ENCODE data around the gene MEG3. TPM values are rescaled to one million over a fixed set of nuclear protein-coding genes. Genes with fewer than 3 reads are reported as not detected.
"Not testable (repeated sequence)": the region's sequence is repeated elsewhere in the genome, so short reads cannot be mapped to it uniquely, and the experiment has no call there.

Gene MEG3
- total RNA-seq, 1 donor: 1.7 TPM

GRCh38 chr14:100816950-100817901, 8.7 kb upstream of the MEG3 start:
- H3K9me3 ChIP-seq (ENCODE audit: low read depth, low read length): no peaks in the 10 kb centered on the region
- no peak overlapping the region for H3K4me3 ChIP-seq (ENCODE audit: low read length)
- no peaks in the 10 kb centered on the region for H3K27me3 ChIP-seq (ENCODE audit: insufficient read depth, low read length)
- no peaks in the 10 kb centered on the region for H3K4me1 ChIP-seq (ENCODE audit: insufficient read depth, low read length)

- Histone ChIP-seq H3K9me3 (ENCODE audit: low read depth, low read length) (no peaks in the 10 kb centered on the region), H3K4me3 (ENCODE audit: low read length) (no peak overlapping the region), H3K27me3 (ENCODE audit: insufficient read depth, low read length) (no peaks in the 10 kb centered on the region), H3K4me1 (ENCODE audit: insufficient read depth, low read length) (no peaks in the 10 kb centered on the region)
Measured at GRCh38 chr14:100818221-100818699, 7.7 kb upstream of the MEG3 start.

GRCh38 chr14:100818923-100819322, 7.0 kb upstream of the MEG3 start:
- H3K4me1 ChIP-seq (ENCODE audit: insufficient read depth, low read length); H3K4me3 ChIP-seq (ENCODE audit: low read length); H3K27me3 ChIP-seq (ENCODE audit: insufficient read depth, low read length); H3K9me3 ChIP-seq (ENCODE audit: low read depth, low read length): not testable (repeated sequence)

DNA sequence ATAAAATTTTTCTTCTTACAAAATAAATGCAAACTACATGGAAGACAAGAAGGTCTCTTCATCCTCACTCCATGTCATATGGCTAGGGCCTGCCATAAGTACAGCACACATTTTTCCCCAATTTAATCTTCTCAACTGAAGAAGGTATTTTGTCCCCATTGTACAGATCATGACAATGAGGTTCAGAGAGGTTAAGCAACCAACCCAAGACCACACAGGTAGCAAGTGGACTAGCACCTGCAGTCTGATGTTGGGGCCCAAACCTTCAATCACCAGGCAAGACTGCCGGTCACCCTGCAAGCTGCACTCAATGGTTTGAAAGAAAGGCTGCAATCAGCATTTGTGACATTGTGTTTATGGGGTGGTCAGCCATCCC, 6.5 kb upstream of the MEG3 start:
- no peaks in the 10 kb centered on the region for H3K27me3 ChIP-seq (ENCODE audit: insufficient read depth, low read length)
- H3K9me3 ChIP-seq (ENCODE audit: low read depth, low read length): no peaks in the 10 kb centered on the region
- no peaks in the 10 kb centered on the region for H3K4me1 ChIP-seq (ENCODE audit: insufficient read depth, low read length)
- no peak overlapping the region for H3K4me3 ChIP-seq (ENCODE audit: low read length)

GRCh38 chr14:100819829-100820475, 6.0 kb upstream of the MEG3 start:
- peaks cover 4% of the 10 kb centered on the region for H3K27me3 ChIP-seq (ENCODE audit: insufficient read depth, low read length)
- no peak overlapping the region for H3K4me3 ChIP-seq (ENCODE audit: low read length)
- no peaks in the 10 kb centered on the region for H3K9me3 ChIP-seq (ENCODE audit: low read depth, low read length)
- H3K4me1 ChIP-seq (ENCODE audit: insufficient read depth, low read length): no peaks in the 10 kb centered on the region

GRCh38 chr14:100820957-100821356, 5.0 kb upstream of the MEG3 start:
- no peaks in the 10 kb centered on the region for H3K9me3 ChIP-seq (ENCODE audit: low read depth, low read length)
- no peak overlapping the region for H3K4me3 ChIP-seq (ENCODE audit: low read length)
- peaks cover 7% of the 10 kb centered on the region for H3K27me3 ChIP-seq (ENCODE audit: insufficient read depth, low read length)
- H3K4me1 ChIP-seq (ENCODE audit: insufficient read depth, low read length): no peaks in the 10 kb centered on the region

GRCh38 chr14:100822013-100822412, 3.9 kb upstream of the MEG3 start:
- H3K9me3 ChIP-seq (ENCODE audit: low read depth, low read length): no peaks in the 10 kb centered on the region
- peaks cover 9% of the 10 kb centered on the region for H3K27me3 ChIP-seq (ENCODE audit: insufficient read depth, low read length)
- H3K4me1 ChIP-seq (ENCODE audit: insufficient read depth, low read length): no peaks in the 10 kb centered on the region
- H3K4me3 ChIP-seq (ENCODE audit: low read length): no peak overlapping the region

DNA sequence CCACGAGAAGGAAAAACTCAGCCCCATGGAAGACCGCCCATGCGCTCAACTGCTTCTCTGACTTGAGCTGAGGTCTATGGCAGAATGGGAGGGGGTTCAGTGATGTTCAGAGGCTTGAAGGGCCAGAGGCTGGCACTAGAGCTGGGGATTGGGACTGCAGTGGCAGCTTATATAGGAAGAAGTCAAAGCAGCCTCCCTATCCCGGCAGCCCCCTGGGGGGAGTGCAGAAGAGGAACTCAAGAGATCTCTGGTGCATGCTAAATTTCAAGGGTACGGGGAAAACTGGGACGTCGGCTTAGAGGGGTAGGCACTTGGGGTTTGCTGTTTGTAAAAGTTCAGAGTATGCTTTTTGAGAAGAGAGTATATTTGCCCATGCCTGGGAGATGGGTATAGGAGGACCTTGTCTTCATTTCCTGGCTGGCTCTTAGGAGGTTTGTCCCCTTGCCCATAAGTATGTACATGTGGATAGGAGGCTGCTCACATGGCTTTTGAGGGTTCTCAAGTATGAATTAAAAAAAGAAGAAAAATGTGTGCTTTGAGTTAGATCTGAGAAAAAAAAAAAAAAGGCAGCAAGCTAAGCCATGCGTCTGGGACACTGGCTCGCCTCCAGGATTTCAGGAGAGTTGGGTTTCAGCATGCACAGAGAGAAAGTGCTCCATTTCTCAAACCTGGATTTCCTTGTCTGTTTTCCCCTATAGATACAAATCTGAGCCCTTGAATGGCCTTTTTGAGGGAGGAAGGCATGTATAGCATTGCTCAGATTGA, 3.2 kb upstream of the MEG3 start:
- H3K9me3 ChIP-seq (ENCODE audit: low read depth, low read length): no peaks in the 10 kb centered on the region
- peaks cover 9% of the 10 kb centered on the region for H3K27me3 ChIP-seq (ENCODE audit: insufficient read depth, low read length)
- H3K4me3 ChIP-seq (ENCODE audit: low read length): no peak overlapping the region
- no peaks in the 10 kb centered on the region for H3K4me1 ChIP-seq (ENCODE audit: insufficient read depth, low read length)

DNA sequence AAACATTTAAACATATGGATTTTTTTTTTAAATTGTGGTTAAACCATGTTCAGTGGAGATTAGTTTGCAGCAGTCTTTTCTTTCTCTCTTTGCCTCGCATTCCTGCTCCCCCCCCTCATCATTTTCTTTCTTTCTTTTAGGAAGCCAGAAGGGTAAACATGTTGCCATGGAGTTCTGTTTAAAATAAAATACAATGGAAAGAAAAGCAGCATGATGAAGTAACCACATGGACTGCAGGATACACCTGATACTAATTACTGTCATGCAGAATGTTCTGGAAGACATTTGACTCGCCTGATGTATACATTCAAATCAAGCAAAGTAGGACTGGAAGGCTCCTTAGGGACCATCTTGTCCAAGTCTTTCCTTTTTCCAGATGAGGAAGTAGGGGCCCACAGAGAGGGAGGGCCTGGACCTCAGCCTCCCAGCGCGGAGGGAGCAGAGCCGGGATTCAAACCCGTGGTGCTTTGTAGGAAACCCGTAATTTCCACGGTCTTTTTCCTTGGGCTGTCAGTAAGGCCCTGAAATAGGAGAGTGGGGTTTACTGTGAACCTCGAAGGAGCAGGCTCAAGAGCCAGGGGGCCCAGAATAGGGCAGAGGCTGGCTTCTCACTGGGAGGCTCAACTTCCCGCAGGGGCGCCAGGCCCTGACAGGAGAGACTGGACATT, 2.4 kb upstream of the MEG3 start:
- Histone ChIP-seq H3K27me3 (ENCODE audit: insufficient read depth, low read length) (peaks cover 9% of the 10 kb centered on the region), H3K4me3 (ENCODE audit: low read length) (no peak overlapping the region), H3K9me3 (ENCODE audit: low read depth, low read length) (no peaks in the 10 kb centered on the region), H3K4me1 (ENCODE audit: insufficient read depth, low read length) (no peaks in the 10 kb centered on the region)

- peaks cover 9% of the 10 kb centered on the region for H3K27me3 ChIP-seq (ENCODE audit: insufficient read depth, low read length)
- no peaks in the 10 kb centered on the region for H3K4me1 ChIP-seq (ENCODE audit: insufficient read depth, low read length)
- no peak overlapping the region for H3K4me3 ChIP-seq (ENCODE audit: low read length)
- H3K9me3 ChIP-seq (ENCODE audit: low read depth, low read length): no peaks in the 10 kb centered on the region
Measured at GRCh38 chr14:100824091-100824551, 1.8 kb upstream of the MEG3 start.

DNA sequence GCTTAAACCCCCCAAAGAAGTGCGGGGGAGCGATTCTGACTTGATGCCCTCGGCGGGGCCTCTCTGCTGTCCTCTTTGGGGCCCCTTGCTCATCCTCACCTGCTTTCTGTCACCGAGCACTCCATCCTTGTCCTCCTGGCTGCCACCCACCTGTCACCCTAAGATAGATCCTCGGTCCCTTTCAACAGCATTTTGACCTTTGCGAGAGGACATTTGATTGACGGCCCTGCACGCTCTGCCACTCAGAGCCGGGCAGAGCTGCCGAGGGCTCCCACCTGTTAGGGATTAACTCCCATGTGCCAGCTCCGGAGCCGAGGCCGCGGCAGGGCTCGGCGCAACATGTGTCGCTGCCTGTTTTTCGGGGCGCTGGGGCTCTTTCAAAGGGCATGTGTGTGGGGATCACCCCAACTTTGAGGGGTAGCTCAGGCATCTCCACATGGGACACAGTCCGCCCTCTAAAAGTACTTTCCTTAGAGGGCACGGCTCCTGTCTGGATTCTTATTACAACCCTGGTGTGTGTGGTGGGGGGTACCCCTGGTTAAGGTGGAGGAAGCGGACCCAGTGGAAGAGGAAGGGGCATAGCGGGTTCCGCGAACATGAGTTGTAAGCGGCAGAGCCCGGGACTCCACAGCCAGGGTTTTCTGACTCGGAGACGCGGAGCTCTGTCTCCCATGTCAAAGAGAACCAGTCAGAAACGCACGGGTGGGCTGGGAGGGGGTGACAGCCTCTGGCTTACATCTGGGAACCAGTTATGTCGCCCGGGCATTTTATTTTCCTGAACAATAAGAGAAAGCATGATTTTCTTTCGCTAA, 811 bp upstream of the MEG3 start:
- Histone ChIP-seq H3K4me3 (ENCODE audit: low read length) (no peak overlapping the region), H3K9me3 (ENCODE audit: low read depth, low read length) (no peaks in the 10 kb centered on the region), H3K27me3 (ENCODE audit: insufficient read depth, low read length) (peaks cover 9% of the 10 kb centered on the region), H3K4me1 (ENCODE audit: insufficient read depth, low read length) (no peaks in the 10 kb centered on the region)

- Histone ChIP-seq H3K27me3 (ENCODE audit: insufficient read depth, low read length) (peaks cover 9% of the 10 kb centered on the region), H3K4me3 (ENCODE audit: low read length) (no peak overlapping the region), H3K9me3 (ENCODE audit: low read depth, low read length) (no peaks in the 10 kb centered on the region), H3K4me1 (ENCODE audit: insufficient read depth, low read length) (no peaks in the 10 kb centered on the region)
Measured at GRCh38 chr14:100826391-100827100, 628 bp downstream of the MEG3 start.

DNA sequence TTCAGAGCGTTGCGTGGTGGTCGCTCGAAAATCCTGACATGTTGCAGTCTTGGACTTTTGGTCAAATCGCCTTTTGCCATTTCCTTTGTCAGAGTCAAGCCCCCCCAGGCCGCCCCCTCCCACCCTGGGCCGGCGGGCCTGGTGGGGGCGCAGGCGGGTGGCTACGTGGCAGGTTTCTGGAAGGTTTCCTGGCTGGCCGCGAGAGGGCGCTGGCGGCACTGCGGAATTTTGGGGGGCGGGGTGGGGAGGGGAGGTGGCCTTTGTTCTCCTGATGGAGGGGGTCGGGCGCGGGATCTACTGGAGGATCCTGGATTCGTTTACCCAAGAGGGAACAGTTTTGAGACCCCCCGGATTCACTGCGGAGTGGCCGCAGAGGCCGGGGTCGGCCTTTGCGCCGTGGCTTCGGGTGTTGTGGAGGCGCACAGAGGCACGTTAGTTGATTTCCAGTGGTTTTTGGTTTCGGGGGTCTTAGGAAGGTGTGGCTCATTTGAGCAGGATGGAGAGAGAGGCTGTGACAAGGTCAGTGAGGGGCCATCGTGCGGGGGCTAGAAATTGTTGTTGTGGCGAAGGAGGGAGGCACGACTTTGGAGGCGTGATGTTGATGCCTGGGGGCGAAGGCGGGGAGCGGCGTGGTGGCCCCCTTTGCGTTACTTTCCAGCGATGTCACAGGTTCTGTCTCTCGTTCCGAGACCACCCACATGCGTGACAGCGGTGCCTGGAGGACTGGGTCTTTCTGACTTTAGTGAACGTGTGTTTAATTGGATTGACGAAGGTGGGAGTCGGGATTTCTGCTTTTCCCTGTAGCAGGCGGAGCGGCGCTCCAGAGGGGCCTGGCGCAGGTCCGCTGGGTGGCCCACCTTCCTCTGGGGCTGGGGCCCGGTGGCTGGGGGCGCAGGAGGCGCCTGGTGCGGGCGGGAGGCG, 1.4 kb downstream of the MEG3 start:
- H3K27me3 ChIP-seq (ENCODE audit: insufficient read depth, low read length): peaks cover 9% of the 10 kb centered on the region
- no peaks in the 10 kb centered on the region for H3K9me3 ChIP-seq (ENCODE audit: low read depth, low read length)
- H3K4me3 ChIP-seq (ENCODE audit: low read length): no peak overlapping the region
- H3K4me1 ChIP-seq (ENCODE audit: insufficient read depth, low read length): no peaks in the 10 kb centered on the region
